HEK293 (cell line): ENCODE measurements around the gene DNAH8.

Experiments used
- CTCF ChIA-PET: fragments of 350-600 bp; formaldehyde crosslinking; extraction: SDS; loops from one replicate; lab custom pipeline; 2021; ENCODE audit warnings: antibody characterized with exemption; lab: Yijun Ruan, JAX
- POLR2A ChIA-PET: fragments of 300-600 bp; formaldehyde crosslinking; extraction: SDS; loops from one replicate; lab custom pipeline; 2020; ENCODE audit warnings: antibody characterized with exemption, inconsistent platforms; lab: Yijun Ruan, JAX
- H3K27ac ChIP-seq: fragments of 200-500 bp; sonication (Bioruptor generic); 2 replicates; pipeline ENCODE4 v1.5.1; 2014; ENCODE audit warnings: low read depth, low read length, control low read depth, inconsistent platforms; ENCODE audit errors: extremely low read depth
- H3K36me3 ChIP-seq, 2 experiments: fragments of 200-500 bp in 1 of 2; sonication (Bioruptor generic) in 1 of 2; 1 replicate in 1 of 2; 2 replicates in 1 of 2; pipeline ENCODE4 v1.5.1; 2014 to 2017; ENCODE audit warnings: inconsistent platforms in 2 of 2, low read length in 2 of 2; ENCODE audit not compliant: control insufficient read depth in 2 of 2, insufficient read depth in 1 of 2
- H3K4me1 ChIP-seq: fragments of 200-500 bp; sonication (Bioruptor generic); 2 replicates; pipeline ENCODE4 v1.5.1; 2014; ENCODE audit warnings: mild to moderate bottlenecking, low read length, inconsistent platforms; ENCODE audit not compliant: control insufficient read depth, insufficient read depth
- H3K4me3 ChIP-seq: 2 replicates; pipeline ENCODE4 v1.5.1; 2011; ENCODE audit warnings: low read depth, mild to moderate bottlenecking, control low read depth, low read length, moderate library complexity
- H3K9me3 ChIP-seq: fragments of 200-500 bp; sonication (Bioruptor generic); 2 replicates; pipeline ENCODE4 v1.5.1; 2014; ENCODE audit warnings: low read depth, low read length, inconsistent platforms; ENCODE audit not compliant: control insufficient read depth, insufficient read depth
- FEZF1 ChIP-seq: fragments of 450-650 bp; formaldehyde crosslinking; IDR thresholded peaks from 2 replicates; pipeline ENCODE4 v1.5.1; 2016; ENCODE audit warnings: missing biosample characterization, missing genetic modification characterization
- HOXD13 ChIP-seq: sonication (generic); formaldehyde crosslinking; IDR thresholded peaks from 2 replicates; pipeline ENCODE4 v1.8.0; 2022; ENCODE audit warnings: missing genetic modification reagents, borderline replicate concordance
- MEIS1 ChIP-seq: sonication (generic); formaldehyde crosslinking; IDR thresholded peaks from 2 replicates; pipeline ENCODE4 v1.8.1; 2022; ENCODE audit warnings: missing genetic modification reagents, mild to moderate bottlenecking, borderline replicate concordance
- SETDB1 ChIP-seq: IDR thresholded peaks from one replicate; pipeline ENCODE4 v1.6.1; 2017; ENCODE audit warnings: mild to moderate bottlenecking, low read length, moderate library complexity, mixed read lengths; ENCODE audit not compliant: insufficient read length
- ZBTB1 ChIP-seq: fragments of 450-650 bp; formaldehyde crosslinking; IDR thresholded peaks from 2 replicates; pipeline ENCODE4 v1.5.1; 2016; ENCODE audit warnings: missing biosample characterization, missing genetic modification characterization
- ZFP37 ChIP-seq: fragments of 450-650 bp; formaldehyde crosslinking; IDR thresholded peaks from 2 replicates; pipeline ENCODE4 v1.5.1; 2016; ENCODE audit warnings: missing biosample characterization, missing genetic modification characterization
- ZFP41 ChIP-seq: fragments of 450-650 bp; formaldehyde crosslinking; IDR thresholded peaks from 2 replicates; pipeline ENCODE4 v1.5.1; 2016; ENCODE audit warnings: missing biosample characterization, missing genetic modification characterization, borderline replicate concordance
- ZNF121 ChIP-seq: fragments of 450-650 bp; formaldehyde crosslinking; IDR thresholded peaks from 2 replicates; pipeline ENCODE4 v1.5.1; 2016; ENCODE audit warnings: missing biosample characterization, missing genetic modification characterization
- ZNF157 ChIP-seq: fragments of 450-650 bp; formaldehyde crosslinking; IDR thresholded peaks from 2 replicates; pipeline ENCODE4 v1.5.1; 2016; ENCODE audit warnings: missing biosample characterization, missing genetic modification characterization
- ZNF169 ChIP-seq: fragments of 450-650 bp; formaldehyde crosslinking; IDR thresholded peaks from 2 replicates; pipeline ENCODE4 v1.5.1; 2016; ENCODE audit warnings: missing biosample characterization, missing genetic modification characterization
- ZNF398 ChIP-seq: fragments of 450-650 bp; formaldehyde crosslinking; IDR thresholded peaks from 2 replicates; pipeline ENCODE4 v1.5.1; 2017; ENCODE audit warnings: missing biosample characterization, missing genetic modification characterization
- ZNF501 ChIP-seq: fragments of 450-650 bp; formaldehyde crosslinking; IDR thresholded peaks from 2 replicates; pipeline ENCODE4 v1.5.1; 2016; ENCODE audit warnings: missing biosample characterization, missing genetic modification characterization
- ZNF530 ChIP-seq: fragments of 450-650 bp; formaldehyde crosslinking; IDR thresholded peaks from 2 replicates; pipeline ENCODE4 v1.5.1; 2016; ENCODE audit warnings: low read depth, missing biosample characterization, missing genetic modification characterization
- ZNF555 ChIP-seq: fragments of 450-650 bp; formaldehyde crosslinking; conservative IDR thresholded peaks from 2 replicates; pipeline ENCODE4 v1.5.1; 2017; ENCODE audit warnings: missing biosample characterization, mild to moderate bottlenecking, missing genetic modification characterization, inconsistent platforms
- ZNF571 ChIP-seq: fragments of 450-650 bp; formaldehyde crosslinking; IDR thresholded peaks from 2 replicates; pipeline ENCODE4 v1.5.0; 2017; ENCODE audit warnings: missing biosample characterization, missing genetic modification characterization
- ZNF629 ChIP-seq: fragments of 450-650 bp; formaldehyde crosslinking; IDR thresholded peaks from 2 replicates; pipeline ENCODE4 v1.5.1; 2017; ENCODE audit warnings: missing biosample characterization, missing genetic modification characterization
- ZNF747 ChIP-seq: fragments of 450-650 bp; formaldehyde crosslinking; IDR thresholded peaks from 2 replicates; pipeline ENCODE4 v1.5.1; 2016; ENCODE audit warnings: missing biosample characterization, missing genetic modification characterization
- TF ChIP-seq, protein P1 (sequence below): fragments of 450-650 bp; formaldehyde crosslinking; IDR thresholded peaks from 2 replicates; pipeline ENCODE4 v1.5.1; 2016; ENCODE audit warnings: missing biosample characterization, missing genetic modification characterization
- TF ChIP-seq, protein P2 (sequence below): fragments of 450-650 bp; formaldehyde crosslinking; IDR thresholded peaks from 2 replicates; pipeline ENCODE4 v1.5.1; 2016; ENCODE audit warnings: missing biosample characterization, missing genetic modification characterization
- TF ChIP-seq, protein P3 (sequence below): fragments of 450-650 bp; formaldehyde crosslinking; IDR thresholded peaks from 2 replicates; pipeline ENCODE4 v1.5.1; 2016; ENCODE audit warnings: missing biosample characterization, missing genetic modification characterization, borderline replicate concordance
- TF ChIP-seq, protein P4 (sequence below): fragments of 450-650 bp; formaldehyde crosslinking; conservative IDR thresholded peaks from 2 replicates; pipeline ENCODE4 v1.5.1; 2016; ENCODE audit warnings: low read depth, missing biosample characterization, missing genetic modification characterization

The DNAH8 gene

GRCh38 chr6:39056191-39056590, 341.1 kb downstream of the DNAH8 start:
- Histone ChIP-seq H3K4me1 (peaks cover 19% of the 10 kb centered on the region), H3K36me3 (no peaks in the 10 kb centered on the region), H3K9me3 (no peaks in the 10 kb centered on the region), H3K27ac (no peak overlapping the region), H3K4me3 (no peak overlapping the region)
- CTCF ChIA-PET: interaction anchor here (0.7 kb wide), 1 partner anchor 96 kb away, joined by 4 read pairs; no protein-coding TSS in a partner anchor
- POLR2A ChIA-PET: no interaction called here
- TF ChIP-seq ZNF169 (tag by site-specific recombination) (no peak), FEZF1 (no peak), ZFP41 (no peak), ZNF398 (tag by site-specific recombination) (no peak), SETDB1 (no peak), ZNF571 (tag by site-specific recombination) (no peak), ZNF747 (no peak), ZNF555 (tag by site-specific recombination) (no peak), ZNF157 (tag by site-specific recombination) (no peak), HOXD13 (no peak), ZNF629 (no peak)
- TF ChIP-seq, protein P1, sequence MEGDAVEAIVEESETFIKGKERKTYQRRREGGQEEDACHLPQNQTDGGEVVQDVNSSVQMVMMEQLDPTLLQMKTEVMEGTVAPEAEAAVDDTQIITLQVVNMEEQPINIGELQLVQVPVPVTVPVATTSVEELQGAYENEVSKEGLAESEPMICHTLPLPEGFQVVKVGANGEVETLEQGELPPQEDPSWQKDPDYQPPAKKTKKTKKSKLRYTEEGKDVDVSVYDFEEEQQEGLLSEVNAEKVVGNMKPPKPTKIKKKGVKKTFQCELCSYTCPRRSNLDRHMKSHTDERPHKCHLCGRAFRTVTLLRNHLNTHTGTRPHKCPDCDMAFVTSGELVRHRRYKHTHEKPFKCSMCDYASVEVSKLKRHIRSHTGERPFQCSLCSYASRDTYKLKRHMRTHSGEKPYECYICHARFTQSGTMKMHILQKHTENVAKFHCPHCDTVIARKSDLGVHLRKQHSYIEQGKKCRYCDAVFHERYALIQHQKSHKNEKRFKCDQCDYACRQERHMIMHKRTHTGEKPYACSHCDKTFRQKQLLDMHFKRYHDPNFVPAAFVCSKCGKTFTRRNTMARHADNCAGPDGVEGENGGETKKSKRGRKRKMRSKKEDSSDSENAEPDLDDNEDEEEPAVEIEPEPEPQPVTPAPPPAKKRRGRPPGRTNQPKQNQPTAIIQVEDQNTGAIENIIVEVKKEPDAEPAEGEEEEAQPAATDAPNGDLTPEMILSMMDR: no peak

GRCh38 chr6:39056681-39057080, 341.6 kb downstream of the DNAH8 start:
- ChIA-PET CTCF (interaction anchor here (0.7 kb wide), 1 partner anchor 96 kb away, joined by 4 read pairs; no protein-coding TSS in a partner anchor), POLR2A (no interaction called here)
- no peaks in the 10 kb centered on the region for H3K9me3 ChIP-seq
- H3K4me1 ChIP-seq: peaks cover 24% of the 10 kb centered on the region
- H3K27ac ChIP-seq: no peak overlapping the region
- no peak for TF ChIP-seq ZBTB1
- TF ChIP-seq, protein P2, sequence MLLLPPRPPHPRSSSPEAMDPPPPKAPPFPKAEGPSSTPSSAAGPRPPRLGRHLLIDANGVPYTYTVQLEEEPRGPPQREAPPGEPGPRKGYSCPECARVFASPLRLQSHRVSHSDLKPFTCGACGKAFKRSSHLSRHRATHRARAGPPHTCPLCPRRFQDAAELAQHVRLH (tag by site-specific recombination): no peak
- TF ChIP-seq, protein P3, sequence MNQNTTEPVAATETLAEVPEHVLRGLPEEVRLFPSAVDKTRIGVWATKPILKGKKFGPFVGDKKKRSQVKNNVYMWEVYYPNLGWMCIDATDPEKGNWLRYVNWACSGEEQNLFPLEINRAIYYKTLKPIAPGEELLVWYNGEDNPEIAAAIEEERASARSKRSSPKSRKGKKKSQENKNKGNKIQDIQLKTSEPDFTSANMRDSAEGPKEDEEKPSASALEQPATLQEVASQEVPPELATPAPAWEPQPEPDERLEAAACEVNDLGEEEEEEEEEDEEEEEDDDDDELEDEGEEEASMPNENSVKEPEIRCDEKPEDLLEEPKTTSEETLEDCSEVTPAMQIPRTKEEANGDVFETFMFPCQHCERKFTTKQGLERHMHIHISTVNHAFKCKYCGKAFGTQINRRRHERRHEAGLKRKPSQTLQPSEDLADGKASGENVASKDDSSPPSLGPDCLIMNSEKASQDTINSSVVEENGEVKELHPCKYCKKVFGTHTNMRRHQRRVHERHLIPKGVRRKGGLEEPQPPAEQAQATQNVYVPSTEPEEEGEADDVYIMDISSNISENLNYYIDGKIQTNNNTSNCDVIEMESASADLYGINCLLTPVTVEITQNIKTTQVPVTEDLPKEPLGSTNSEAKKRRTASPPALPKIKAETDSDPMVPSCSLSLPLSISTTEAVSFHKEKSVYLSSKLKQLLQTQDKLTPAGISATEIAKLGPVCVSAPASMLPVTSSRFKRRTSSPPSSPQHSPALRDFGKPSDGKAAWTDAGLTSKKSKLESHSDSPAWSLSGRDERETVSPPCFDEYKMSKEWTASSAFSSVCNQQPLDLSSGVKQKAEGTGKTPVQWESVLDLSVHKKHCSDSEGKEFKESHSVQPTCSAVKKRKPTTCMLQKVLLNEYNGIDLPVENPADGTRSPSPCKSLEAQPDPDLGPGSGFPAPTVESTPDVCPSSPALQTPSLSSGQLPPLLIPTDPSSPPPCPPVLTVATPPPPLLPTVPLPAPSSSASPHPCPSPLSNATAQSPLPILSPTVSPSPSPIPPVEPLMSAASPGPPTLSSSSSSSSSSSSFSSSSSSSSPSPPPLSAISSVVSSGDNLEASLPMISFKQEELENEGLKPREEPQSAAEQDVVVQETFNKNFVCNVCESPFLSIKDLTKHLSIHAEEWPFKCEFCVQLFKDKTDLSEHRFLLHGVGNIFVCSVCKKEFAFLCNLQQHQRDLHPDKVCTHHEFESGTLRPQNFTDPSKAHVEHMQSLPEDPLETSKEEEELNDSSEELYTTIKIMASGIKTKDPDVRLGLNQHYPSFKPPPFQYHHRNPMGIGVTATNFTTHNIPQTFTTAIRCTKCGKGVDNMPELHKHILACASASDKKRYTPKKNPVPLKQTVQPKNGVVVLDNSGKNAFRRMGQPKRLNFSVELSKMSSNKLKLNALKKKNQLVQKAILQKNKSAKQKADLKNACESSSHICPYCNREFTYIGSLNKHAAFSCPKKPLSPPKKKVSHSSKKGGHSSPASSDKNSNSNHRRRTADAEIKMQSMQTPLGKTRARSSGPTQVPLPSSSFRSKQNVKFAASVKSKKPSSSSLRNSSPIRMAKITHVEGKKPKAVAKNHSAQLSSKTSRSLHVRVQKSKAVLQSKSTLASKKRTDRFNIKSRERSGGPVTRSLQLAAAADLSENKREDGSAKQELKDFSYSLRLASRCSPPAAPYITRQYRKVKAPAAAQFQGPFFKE (tag by site-specific recombination): no peak
- no peak for TF ChIP-seq MEIS1 (CRISPR knock-in tag)
- no peak for TF ChIP-seq ZNF501 (tag by site-specific recombination)
- no peak for TF ChIP-seq ZNF555 (tag by site-specific recombination)
- TF ChIP-seq ZFP37 (tag by site-specific recombination): no peak
- no peak for TF ChIP-seq ZNF629
- no peak for TF ChIP-seq ZNF530 (tag by site-specific recombination)
- TF ChIP-seq ZNF121 (tag by site-specific recombination): no peak
- TF ChIP-seq, protein P4, sequence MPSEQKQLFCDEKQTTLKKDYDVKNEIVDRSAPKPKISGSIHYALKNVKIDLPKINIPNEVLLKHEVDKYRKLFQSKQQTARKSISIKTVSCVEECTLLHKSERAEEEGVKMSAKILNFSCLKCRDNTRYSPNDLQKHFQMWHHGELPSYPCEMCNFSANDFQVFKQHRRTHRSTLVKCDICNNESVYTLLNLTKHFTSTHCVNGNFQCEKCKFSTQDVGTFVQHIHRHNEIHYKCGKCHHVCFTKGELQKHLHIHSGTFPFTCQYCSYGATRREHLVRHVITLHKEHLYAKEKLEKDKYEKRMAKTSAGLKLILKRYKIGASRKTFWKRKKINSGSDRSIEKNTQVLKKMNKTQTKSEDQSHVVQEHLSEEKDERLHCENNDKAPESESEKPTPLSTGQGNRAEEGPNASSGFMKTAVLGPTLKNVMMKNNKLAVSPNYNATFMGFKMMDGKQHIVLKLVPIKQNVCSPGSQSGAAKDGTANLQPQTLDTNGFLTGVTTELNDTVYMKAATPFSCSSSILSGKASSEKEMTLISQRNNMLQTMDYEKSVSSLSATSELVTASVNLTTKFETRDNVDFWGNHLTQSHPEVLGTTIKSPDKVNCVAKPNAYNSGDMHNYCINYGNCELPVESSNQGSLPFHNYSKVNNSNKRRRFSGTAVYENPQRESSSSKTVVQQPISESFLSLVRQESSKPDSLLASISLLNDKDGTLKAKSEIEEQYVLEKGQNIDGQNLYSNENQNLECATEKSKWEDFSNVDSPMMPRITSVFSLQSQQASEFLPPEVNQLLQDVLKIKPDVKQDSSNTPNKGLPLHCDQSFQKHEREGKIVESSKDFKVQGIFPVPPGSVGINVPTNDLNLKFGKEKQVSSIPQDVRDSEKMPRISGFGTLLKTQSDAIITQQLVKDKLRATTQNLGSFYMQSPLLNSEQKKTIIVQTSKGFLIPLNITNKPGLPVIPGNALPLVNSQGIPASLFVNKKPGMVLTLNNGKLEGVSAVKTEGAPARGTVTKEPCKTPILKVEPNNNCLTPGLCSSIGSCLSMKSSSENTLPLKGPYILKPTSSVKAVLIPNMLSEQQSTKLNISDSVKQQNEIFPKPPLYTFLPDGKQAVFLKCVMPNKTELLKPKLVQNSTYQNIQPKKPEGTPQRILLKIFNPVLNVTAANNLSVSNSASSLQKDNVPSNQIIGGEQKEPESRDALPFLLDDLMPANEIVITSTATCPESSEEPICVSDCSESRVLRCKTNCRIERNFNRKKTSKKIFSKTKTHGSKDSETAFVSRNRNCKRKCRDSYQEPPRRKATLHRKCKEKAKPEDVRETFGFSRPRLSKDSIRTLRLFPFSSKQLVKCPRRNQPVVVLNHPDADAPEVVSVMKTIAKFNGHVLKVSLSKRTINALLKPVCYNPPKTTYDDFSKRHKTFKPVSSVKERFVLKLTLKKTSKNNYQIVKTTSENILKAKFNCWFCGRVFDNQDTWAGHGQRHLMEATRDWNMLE: no peak
- H3K4me3 ChIP-seq: no peak overlapping the region
- no peaks in the 10 kb centered on the region for H3K36me3 ChIP-seq
